HG02763 (cell line): ENCODE data around the gene SLC48A1.

Experiments
- ATAC-seq: cut with Tn5 transposase; IDR thresholded peaks from one replicate; pipeline ENCODE4 v1.9.1; 2021; ENCODE audit warnings: mild to moderate bottlenecking, moderate library complexity; ENCODE audit not compliant: unreplicated experiment

Gene SLC48A1

DNA sequence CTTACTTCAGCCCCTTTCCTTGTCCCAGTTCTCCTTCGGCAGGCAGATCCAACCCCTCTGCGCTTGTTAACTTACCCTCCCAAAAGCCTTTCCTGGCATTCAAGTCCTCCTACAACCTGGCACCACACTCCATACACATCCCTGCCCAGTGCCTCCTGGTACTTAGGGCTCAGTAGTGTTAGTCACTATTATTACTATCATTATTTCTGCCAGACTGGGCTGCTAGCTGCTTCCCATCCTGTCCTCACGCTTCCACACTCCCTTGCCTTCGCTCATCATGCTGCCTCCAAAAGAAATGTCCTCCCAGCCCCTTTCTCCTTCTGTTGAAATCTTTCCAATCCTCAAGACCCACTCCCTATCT, 48.3 kb downstream of the SLC48A1 start:
- no peak for ATAC-seq

GRCh38 chr12:47822401-47822800, 49.4 kb downstream of the SLC48A1 start:
- no peak for ATAC-seq

DNA sequence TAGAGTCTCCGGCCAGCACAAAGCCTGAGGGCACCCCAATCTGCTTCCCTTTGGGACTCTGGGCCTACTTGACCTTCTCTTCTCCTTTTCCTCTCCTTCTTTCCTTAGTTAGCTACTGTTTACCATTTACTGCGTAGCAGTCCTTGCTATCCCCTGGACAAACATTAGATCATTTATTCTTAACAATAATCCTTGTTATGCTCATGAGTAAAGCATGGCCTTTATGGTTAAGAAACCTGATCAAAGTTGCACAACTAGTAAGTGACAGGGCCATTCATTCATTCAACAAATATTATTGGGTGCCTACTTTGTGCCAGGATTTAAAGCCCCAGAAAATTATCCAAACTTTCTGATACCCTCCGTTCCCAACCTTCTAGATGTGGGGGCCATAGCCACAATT, 49.8 kb downstream of the SLC48A1 start:
- no peak for ATAC-seq

GRCh38 chr12:47823422-47824086, 50.5 kb downstream of the SLC48A1 start:
- no peak for ATAC-seq

GRCh38 chr12:47824198-47824597, 51.2 kb downstream of the SLC48A1 start:
- no peak for ATAC-seq

DNA sequence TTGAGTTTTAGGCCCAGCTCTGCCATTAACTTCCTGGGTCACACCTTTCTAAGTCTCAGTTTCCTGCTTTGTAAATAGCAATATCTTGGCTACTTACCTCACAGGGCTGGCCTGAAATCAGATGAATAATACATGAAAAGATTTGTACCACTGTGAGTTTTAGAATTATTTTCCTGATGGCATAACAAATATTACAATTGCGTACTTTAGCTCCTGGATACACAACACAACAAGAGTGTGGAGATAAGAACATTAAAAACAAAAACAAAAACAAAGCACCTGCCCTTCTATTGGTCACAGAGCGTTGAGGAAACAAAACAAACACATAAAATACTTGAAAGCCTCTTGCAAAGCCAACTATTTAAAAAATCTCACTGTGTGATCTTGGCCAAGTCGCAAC, 51.6 kb downstream of the SLC48A1 start:
- ATAC-seq: no peak

GRCh38 chr12:47825173-47825639, 52.2 kb downstream of the SLC48A1 start:
- no peak for ATAC-seq

DNA sequence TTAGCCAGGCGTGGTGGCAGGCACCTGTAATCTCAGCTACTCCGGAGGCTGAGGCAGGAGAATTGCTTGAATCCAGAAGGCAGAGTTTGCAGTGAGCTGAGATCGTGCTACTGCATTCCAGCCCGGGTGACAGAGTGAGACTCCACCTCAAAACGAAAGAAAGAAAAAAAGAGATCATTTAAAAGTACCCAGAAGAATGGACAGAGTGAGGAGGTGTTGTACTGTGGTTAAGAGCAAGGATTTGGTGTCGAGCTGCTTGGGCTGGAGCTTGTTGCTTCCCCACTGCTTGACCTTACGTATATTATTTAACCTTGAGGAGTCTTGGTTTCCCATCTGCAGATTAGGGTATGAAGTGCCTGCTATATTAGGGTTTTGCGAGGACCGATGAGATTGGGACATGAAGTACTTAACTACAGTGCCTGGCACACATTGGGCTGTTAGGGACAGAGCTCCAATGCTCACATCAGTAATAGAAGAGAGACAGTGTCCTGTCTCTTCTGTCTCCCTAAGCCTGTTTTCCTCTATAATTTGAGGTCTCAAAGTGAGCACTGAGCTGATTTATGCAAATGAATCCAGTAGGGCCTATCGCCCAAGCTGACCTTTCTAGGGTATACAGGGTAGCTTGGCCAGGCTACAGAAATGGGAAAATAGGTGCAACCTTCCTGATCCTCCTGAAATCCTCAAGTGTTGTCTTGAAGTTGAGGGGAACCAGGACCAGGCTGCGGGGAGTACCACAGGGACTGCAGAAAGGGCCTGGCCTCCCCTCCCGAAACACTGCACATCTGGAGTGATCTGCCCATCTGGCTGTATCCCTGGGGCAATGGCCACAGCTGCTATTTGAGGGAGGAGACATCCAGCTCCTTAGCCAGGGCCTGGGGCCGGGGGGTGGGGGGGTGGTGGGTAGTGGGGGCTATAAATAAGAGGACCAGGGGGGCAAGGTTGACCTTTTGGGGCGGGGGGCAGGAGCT, 55.3 kb downstream of the SLC48A1 start:
- no peak for ATAC-seq

DNA sequence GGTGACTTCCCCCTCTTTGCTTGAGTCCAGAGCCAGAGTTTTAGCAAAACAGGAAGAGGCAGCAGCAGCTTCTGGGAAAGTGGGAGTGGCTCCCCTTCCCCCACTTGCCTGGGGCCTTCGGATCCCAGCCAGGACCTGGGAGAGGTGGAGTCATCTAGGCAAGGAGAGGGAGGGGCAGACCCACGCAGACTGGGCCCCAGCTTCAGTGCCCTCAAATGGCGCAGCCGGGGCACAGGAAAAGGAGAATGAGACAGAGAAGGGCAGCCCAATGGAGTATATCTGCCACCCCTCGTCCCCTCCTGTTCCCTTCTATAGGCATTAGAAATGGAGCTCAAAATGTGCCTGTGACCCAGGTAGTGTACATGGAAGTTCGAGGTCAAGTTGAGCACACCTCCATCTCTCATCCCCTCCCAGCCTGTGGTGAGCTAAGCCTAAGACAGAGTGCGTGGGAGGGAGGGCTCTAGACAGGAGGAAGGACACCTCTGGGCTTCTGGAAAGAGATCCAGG, 56.0 kb downstream of the SLC48A1 start:
- no peak for ATAC-seq

DNA sequence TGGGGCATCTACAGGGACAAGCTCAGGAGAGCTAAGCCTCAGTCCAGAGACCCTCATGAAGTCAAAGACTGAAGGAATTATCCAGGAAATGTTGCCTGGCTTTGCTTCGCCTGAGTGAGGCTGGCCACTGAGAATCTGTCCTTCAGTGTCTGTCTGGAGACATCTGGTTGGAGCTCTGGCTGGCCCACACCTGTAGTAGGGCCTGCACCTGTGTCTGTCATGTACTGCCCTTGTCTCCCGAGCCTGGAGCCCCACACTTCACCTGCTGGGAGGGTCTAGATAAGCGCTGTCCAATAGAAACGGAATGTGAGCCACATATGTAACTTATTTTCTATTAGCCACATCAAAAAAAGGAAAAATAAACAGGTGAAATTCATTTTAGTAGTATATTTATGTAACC, 56.5 kb downstream of the SLC48A1 start:
- ATAC-seq: no peak
